GM21825 (cell line): ENCODE measurements around the gene MGAT4D.
"Not testable (repeated sequence)": the region's sequence is repeated elsewhere in the genome, so short reads cannot be mapped to it uniquely, and the experiment has no call there.

Experiments used
- ATAC-seq: cut with Tn5 transposase; IDR thresholded peaks from one replicate; pipeline ENCODE4 v1.9.1; 2021; ENCODE audit warnings: mild to moderate bottlenecking, moderate library complexity; ENCODE audit not compliant: unreplicated experiment

Gene MGAT4D

DNA sequence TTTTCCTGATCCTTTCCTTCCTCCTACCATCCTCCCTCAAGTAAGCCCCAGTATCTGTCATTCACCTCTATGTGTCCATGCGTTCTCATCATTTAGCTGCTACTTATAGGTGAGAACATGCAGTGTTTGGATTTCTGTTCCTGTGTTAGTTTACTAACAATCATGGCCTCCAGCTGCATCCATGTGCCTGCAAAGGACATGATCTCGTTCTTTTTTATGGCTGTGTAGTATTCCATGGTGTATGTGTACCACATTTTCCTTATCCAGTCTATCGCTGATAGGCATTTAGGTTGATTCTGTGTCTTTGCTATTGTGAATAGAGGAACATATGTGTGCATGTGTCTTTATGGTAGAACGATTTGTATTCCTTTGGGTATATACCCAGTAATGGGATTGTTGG is 53.7 kb downstream of the MGAT4D start:
- not testable (repeated sequence) for ATAC-seq

DNA sequence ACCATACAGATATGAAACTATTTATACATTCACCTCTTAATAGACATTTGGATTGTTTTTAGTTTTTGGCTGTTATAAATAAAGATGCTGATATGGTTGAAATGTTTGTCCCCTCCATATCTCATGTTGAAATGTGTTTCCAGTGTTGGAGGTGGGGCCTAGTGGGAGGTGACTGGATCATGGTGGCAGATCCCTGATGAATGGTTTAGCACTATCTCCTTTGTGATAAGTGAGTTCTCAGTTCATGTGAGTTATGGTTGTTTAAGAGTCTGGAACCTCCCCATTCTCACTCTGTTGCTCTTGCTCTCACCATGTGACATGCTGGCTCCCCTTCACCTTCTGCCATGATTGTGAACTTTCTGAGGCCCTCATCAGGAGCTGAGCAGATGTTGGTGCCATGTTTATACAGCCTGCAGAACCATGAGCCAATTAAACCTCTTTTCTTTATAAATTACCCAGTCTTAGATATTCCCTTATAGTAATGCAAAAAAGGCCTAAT is 58.4 kb downstream of the MGAT4D start:
- no peak for ATAC-seq

DNA sequence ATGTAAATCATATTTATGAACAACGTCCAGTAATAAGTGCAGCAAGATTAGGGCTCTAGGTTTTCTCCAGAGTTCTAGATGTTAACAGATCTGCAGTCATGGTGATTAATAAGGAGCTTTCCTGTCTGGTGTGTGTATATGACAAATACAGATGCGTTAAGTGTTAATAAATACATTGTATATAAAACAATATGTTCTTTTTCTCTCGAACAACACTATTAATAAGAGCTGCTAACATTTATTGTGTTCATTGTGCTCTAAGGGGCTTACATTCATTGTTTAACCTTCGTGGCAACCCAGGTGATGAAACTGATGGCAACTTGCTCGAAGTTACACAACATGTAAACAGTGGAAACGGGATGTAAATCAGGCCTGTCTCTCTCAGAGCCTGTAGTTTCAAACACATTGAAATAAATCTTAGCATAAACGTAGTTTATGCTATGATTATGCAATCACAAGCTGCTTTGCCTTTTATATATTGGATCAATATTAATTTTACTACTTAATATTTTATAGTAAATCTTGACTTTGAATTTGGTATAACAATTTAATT is 70.1 kb downstream of the MGAT4D start:
- ATAC-seq = no peak

DNA sequence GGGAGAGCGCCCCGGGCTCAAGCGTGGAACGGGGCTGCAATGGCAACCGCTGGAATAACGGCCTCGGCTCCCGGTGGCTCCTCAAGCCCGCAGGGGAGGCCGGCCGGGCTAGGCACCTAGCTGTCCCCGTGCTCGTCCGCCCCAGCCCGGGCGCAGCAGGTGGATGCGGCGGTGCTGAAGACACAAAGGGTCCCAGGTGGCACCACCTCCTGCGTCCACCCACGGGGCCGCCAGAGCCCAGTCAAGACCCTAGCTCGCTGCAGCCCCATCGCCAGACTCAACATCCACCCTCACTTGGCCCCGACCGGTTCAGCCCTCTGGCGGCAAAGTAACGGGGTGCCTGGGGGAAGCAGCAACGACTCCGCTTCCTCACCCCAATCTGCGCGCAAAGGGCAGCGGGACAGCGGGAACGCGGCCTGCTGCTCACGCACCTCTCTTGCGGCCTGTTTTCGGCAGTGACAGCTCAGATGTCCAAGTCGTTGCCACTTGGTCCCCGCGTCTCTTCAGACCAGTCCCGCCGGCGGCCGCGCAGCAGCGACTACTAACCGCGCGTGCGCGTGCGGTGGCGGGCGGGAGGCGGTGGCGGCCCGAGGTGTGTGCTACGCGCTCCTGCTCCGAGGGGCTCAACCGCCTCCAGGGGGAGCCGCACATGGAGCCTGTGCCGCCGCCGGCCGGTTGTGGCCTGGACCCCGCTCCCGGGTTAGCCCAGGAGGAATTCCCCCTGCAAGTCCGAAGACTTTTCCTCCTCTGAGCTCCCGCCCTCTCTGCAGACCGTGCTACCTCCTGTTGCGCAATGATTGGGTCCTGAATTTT is 70.8 kb downstream of the MGAT4D start, which contains the start of gene CLGN:
CLGN (minus strand) TSS at position 543 of the 813 bp plus-strand sequence. CDS start 14,570 bp downstream, outside the sequence.
- peak; percentile 88 for ATAC-seq

- peak; percentile 15 for ATAC-seq
Measured at GRCh38 chr4:140426610-140427105, 71.4 kb downstream of the MGAT4D start.

DNA sequence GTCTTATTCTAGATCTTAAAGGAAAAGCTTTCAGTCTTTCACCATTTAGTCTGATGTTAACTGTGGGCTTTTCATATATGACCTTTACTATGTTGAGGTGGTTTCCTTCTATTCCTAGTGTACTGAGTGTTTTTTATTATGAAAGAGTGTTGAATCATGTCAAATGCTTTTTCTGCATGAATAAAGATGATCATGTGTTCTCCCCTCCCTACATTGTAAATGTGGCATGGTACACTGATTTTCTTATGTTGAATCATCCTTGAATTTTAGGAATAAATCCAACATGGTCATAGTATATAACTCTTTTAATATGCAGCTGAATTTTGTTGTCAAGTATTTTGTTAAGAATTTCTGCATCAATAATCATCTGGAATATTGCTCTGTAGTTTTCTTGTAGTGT is 75.0 kb downstream of the MGAT4D start:
- ATAC-seq = no peak

DNA sequence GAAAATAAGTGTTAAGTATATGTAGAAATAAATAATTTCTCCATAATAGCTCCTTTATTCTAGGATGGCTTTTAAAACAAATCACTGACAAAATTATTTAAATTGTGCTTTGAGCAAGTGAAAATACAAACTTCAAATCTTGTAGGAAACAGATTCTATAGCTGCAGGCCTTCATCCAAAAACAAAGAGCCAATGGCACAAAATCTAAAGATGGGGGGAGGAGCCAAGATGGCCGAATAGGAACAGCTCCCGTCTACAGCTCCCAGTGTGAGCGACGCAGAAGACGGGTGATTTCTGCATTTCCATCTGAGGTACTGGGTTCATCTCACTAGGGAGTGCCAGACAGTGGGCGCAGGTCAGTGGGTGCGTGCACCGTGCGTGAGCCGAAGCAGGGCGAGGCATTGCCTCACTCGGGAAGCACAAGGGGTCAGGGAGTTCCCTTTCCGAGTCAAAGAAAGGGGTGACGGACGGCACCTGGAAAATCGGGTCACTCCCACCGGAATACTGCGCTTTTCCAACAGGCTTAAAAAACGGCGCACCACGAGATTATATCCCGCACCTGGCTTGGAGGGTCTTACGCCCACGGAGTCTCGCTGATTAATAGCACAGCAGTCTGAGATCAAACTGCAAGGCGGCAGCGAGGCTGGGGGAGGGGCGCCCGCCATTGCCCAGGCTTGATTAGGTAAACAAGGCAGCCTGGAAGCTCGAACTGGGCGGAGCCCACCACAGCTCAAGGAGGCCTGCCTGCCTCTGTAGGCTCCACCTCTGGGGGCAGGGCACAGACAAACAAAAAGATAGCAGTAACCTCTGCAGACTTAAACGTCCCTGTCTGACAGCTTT is 84.7 kb downstream of the MGAT4D start:
- not testable (repeated sequence) for ATAC-seq

DNA sequence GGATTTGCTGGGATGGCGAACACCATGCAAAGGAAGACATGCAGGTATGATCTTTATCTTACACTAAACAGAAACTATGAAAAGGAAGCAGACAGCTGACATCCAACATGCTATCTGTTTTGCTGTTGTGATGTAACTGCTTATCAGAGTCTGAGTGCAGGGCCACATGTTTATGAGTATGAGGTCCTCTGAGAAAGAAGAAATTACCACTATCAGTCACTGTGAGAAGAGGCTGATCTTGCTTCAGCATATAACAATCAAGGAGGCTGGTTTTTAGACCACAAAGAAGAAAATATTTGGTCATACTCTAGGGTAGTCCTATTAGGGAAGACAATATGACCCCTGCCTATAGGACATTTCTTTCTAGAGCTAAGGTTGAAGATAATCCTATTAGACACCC is 89.1 kb downstream of the MGAT4D start:
- ATAC-seq = no peak

DNA sequence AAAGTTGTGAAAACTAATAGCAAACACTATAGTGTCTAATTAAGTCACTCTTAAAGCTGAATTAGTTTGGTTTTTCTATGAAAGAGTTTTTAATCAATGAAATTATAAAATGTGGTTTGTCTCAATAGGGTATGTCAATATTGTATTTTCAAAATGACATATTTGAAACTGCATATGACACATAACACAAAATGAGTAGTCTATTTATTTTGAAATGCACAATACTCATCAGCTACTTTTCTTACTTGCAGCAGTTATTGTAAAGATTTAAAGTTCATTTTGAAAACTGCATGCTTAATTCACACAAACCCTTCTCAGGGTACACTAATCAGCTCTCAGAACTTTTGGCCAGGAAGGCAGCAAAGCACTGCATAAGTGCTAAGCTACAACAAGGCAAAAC is 91.8 kb downstream of the MGAT4D start:
- ATAC-seq = no peak

GRCh38 chr4:140400111-140400510 is 98.0 kb downstream of the MGAT4D start:
- ATAC-seq = no peak

DNA sequence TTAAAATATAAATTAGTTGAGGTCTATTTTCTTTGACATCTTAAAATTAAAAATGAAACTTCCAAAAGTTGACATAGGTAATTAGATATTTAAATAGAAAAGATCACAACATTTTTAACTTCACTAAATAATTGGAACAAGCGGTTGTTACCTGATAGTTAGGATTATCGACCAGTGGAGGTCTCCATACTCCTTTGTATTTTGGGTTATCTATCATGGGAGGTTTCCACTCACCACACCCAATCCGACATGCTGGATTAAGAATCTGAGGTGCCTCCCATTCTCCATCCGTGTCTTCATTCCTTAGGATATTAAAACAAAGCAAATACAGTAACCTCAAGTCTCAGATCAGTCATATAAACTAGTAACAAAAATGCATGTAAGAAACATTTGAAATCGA is 102.4 kb downstream of the MGAT4D start:
- ATAC-seq = no peak
